Stimulated activated CD8-positive, alpha-beta memory T cell treated with anti-CD3 and anti-CD28 coated beads, Interleukin-7, amount 100 ng/mL, for 4 hours (primary cell): ENCODE results near the gene ADAMTS3.

Source experiments
- DNase-seq, 2 donors: peaks; one replicate each; pipeline ENCODE4 v3.0.0-alpha.2; 2020; ENCODE audit warnings: low read depth in 2 of 2

ADAMTS3 gene

GRCh38 chr4:72410158-72410557 lies 158.9 kb downstream of the ADAMTS3 start:
- DNase-seq, result no peak

DNA sequence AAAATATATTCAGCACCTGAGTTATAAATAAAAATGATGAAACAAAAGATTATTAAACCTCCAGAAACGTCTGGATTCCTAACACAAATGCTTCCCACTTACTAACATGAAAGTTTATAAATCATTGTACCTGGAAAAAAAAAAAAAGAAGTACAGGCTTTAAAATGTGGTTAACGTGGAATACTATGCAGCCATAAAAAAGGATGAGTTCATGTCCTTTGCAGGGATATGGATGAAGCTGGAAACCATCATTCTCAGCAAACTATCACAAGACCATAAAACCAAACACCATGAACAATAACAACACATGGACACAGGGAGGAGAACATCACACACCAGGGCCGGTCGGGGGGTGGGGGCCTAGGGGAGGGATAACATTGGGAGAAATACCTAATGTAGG lies 160.5 kb downstream of the ADAMTS3 start:
- no peak for DNase-seq

- no peak for DNase-seq
Observed at GRCh38 chr4:72405417-72405816, 163.6 kb downstream of the ADAMTS3 start.

DNA sequence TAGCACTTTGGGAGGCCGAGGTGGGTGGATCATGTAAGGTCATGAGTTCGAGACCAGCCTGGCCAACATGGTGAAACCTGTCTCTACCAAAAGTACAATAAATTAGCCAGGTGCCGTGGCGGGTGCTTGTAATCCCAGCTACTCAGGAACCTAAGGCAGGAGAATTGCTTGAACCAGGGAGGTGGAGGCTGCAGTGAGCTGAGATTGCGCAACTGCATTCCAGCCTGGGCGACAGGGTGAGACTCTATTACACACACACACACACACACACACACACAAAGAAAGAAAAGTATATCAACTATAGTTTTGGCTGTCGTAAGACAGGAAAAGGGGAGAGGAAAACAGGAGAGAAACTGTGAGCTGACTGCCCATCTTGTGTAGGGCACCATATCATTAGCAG lies 171.7 kb downstream of the ADAMTS3 start:
- DNase-seq, result no peak

DNA sequence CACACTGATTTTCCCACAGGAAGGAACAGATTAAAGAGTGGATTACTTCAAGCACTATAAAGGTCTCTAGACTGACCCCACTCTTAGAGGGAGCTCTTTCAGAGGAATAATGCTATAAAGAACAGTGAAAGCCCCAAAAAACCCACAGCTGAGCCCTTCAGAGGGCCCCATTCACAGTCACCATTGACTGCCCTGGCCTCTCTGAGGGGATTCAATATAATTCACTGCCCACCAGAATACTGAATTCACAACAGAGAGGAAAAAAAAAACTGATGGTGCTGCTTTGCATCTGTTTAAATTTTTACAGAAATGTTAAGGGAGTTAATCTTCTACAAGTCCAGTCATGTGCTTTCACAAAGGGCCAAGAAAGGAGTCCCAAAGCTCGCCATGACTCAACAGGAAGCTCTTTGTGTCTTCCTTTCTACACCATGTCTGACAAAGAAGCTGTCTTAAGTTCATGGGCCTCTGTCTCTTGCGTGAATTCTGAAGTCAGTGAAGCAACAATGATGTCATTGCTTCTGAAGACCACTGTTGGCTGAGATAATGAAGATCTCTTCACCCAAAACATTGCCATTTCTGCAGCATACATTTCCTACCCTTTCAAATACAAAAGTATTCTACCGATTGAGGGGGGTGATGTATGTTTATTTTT lies 174.9 kb downstream of the ADAMTS3 start:
- no peak for DNase-seq

DNA sequence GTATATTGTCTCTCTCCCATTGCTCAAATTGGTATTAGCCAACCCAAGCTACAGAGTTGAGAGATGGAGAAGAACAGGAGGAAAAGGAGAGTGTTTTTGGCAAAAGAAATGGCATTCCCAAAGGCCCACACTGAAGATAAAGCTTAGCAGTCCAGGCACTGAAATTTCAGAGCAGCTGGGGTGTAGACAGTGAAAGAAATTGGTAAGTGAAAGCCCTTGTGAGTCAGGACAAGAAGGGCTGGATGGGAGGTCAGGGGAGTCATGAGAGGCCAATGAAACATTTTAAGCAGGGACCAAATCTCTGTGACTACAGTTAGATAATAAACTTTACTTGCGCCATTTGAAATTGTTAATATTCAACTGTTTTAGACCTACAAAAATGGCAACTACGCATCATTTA lies 177.7 kb downstream of the ADAMTS3 start:
- no peak for DNase-seq

GRCh38 chr4:72390409-72390808 lies 178.6 kb downstream of the ADAMTS3 start:
- DNase-seq, result no peak

- DNase-seq, result no peak
Observed at GRCh38 chr4:72388521-72388920, 180.5 kb downstream of the ADAMTS3 start.

- DNase-seq, result no peak
Observed at GRCh38 chr4:72387959-72388358, 181.1 kb downstream of the ADAMTS3 start.

DNA sequence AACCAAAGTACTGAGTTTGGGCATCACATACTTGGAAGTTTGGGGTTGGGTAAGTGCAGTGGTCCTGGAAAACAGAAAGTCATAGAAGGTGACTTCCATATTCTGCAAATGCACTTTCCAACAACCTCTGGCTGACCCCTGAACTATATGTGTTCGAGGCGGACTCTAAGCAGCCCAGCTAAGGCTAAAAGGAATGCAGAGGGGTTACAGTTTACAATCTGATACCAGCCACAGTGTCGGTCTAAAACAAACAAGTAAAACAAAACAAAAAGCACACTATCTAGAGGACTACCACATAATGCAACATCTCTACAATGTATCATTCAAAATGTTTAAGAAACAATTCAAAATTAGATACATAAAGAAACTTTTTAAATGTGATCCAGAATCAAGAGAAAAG lies 185.6 kb downstream of the ADAMTS3 start:
- DNase-seq, result no peak

GRCh38 chr4:72378901-72379300 lies 190.1 kb downstream of the ADAMTS3 start:
- no peak for DNase-seq

DNA sequence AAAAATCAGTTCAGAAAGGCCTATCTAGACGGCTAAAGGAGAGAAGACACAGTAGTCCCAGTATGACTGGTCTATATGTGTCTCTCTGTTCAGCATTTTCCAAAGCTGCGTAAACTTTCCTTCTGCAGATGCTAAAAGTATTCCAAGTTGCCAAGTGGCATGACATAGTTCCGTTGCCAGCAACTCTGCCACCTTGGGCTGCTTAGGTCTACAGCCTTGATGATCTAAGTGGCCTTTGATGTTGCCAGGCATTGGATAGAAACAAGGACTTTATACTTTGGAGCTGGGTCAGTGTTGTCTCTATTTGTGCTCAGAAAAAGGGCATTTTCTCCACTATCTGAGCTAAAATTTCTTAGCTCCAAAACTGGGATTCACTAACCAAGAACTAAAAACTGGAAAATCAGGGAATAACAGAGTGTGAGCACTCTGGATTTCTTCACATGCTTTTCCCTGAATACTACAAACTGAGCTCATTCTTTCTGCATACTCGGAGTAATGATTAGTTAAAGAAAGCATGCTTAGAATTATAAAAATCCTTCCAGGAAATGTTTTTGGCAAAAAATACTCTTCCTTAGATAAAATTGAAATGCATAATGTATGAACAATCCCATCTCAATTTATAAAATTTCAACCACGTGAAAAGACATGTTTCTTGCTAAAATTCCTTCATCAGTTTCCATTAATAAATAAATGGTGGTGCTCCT lies 191.4 kb downstream of the ADAMTS3 start:
- no peak for DNase-seq

DNA sequence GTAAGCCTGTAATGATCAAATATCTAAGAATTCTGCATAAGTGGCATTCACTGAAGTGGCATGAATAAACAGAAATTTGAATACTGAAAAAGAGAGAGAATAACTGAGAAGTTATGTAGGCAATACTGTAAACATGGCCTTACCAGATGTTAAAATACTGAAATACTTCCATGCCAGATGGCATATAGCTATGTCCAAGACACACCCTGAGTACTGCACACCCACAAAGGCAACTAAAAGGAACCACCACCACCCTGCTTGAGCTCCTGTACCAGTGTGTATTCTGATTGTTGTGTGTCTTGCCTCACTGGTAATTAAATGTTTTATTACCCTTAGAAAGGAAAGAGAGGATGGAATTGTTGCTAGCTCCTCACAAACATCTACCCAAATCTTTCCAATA lies 192.1 kb downstream of the ADAMTS3 start:
- no peak for DNase-seq

GRCh38 chr4:72375073-72375736 lies 193.8 kb downstream of the ADAMTS3 start:
- DNase-seq, result no peak

DNA sequence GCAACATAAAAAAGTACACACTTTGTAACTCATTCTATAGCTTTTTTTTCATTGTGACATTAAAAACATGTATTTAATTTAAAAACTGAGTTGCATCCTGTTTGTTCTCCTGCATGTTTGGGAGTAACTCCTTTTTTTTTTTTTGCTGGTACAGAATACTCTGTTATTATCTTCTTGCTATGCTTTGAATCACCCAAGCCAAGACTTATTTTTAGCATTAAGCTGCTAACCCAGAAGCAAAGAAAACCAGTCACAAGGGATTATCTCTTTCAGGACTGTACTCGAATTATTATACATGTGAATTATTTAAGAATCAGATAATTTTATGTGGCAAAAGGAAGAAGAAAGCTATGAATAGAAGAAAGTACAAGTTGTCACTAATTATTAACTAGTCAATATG lies 194.9 kb downstream of the ADAMTS3 start:
- no peak for DNase-seq

GRCh38 chr4:72366601-72367000 lies 202.4 kb downstream of the ADAMTS3 start:
- no peak for DNase-seq

DNA sequence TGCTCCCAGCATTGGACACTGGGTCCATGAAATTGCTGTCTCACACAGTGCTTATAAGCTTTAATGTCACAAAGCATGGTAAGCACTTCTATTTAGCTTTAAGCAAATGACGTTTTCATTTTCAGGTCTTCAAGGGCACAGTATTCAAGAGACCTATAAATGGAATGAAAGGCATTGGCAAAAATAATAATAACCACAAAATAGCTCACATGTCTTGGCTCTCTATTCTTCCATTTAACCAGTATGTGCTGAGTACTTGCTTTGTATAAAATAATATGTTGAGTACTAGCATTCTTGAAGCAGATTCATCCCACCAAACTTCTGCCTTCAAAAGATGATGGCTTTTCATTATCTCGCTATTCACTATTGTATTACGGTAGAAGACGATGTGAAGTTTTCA lies 203.0 kb downstream of the ADAMTS3 start:
- no peak for DNase-seq

- no peak for DNase-seq
Observed at GRCh38 chr4:72365016-72365415, 204.0 kb downstream of the ADAMTS3 start.

DNA sequence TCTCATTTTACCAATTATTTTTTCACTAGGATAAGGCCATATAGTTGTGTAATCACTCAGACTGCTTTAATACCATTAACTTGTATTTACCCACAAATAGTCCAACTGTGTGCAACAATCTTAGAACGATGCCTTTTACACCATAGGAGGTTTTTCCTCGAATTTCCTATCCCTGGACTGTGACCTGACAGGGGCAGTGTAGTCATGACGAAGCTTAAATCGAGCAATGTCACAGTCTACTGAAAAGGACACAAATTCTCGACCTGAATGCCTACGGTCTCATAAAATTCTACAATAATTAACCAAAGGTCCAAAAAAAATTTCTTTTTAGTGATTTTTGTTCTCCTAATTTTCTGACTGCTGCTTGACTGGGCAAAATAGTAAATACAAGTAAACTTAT lies 208.9 kb downstream of the ADAMTS3 start:
- no peak for DNase-seq

DNA sequence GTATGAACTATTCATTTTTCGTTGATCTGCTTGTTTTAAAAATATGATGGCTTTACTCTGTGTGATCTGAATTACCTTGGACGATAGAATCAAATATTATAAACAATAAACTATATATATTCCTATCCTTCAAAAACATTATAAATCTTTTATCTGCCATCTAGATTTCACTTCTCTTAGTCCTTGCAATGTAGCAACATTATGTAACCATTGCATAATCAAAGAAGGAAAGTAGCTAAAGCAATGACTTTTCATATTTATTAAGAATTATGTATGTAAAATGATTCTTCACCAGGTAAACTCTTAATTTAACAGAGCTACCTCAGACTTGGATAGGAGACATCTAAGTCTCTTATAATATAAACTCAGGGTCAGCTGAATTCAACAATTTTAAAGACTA lies 210.5 kb downstream of the ADAMTS3 start:
- DNase-seq, result no peak

DNA sequence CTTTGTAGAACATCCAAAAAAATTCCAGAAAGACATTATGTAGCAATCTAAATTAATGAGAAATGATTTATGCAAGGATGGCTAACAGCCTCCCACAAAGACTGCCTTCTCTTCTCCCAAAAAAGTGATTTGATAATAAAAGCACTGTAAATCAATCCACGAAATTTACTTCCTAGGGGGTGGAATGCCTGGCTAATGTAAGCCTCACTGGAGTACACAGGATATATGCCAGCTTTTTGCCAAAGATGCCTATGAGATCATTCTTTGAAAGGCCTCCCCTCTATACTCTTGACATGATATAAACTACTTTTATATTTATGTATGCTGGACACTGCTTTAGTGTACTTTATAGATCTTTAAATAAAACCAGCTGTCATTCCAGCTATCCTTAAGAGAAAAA lies 211.1 kb downstream of the ADAMTS3 start:
- no peak for DNase-seq

DNA sequence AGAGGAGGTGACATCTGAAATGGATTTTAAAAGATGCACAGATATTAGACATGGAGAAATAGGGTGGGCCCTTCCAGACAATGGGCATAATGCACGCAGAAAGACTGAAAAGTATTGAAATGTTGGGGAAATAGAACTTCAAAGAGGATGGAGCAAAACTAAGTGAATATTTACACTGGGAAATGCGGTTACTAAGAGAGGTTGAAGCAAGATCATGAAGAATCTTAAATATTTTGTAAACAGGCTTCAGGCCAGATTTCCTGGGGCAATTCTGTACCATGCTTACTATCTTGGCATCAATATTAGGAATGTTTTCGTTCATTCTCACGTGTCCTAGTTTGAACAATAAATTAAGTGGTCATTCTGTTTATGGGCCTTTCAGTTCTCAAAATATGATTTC lies 216.3 kb downstream of the ADAMTS3 start:
- no peak for DNase-seq

DNA sequence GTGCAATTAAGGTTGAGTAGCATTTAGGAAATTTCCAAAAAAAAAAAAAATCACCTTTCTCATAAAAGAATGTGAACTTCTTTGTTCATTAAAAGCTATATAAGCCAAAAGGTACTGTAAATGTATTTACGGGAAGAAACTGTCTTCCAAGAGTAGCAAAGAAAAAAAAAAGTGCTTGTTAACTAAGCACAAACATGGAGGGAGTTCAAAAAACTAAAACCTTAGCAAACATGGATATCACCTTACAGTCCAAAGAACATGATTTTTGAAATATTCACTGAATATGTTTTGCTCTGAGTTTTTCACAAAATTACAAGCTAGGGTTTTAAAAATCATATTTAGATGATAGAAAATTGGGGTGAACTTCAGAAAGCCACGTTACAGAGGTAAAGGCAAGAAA lies 217.5 kb downstream of the ADAMTS3 start:
- DNase-seq, result no peak
